Measurements from ENCODE around the gene TCAF1.
"Not testable (repeated sequence)": the region's sequence is repeated elsewhere in the genome, so short reads cannot be mapped to it uniquely, and the experiment has no call there.

The TCAF1 gene

GRCh38 chr7:143846692-143847091, 55.3 kb downstream of the TCAF1 start:
- H3K4me1 ChIP-seq (ENCODE audit: control insufficient read depth, low read length): no peaks in the 10 kb centered on the region
- H3K79me2 ChIP-seq (ENCODE audit: control insufficient read depth, low read length): no peaks in the 10 kb centered on the region
- no peak overlapping the region for H3K4me2 ChIP-seq (ENCODE audit: low read length)
- H3F3A ChIP-seq (ENCODE audit: control insufficient read depth, insufficient read depth): no peaks in the 10 kb centered on the region
- H3K27ac ChIP-seq (ENCODE audit: low read depth, low read length): no peak overlapping the region
- H4K20me1 ChIP-seq (ENCODE audit: control insufficient read depth, insufficient read depth, low read depth, low read length): no peaks in the 10 kb centered on the region
- no peaks in the 10 kb centered on the region for H3K9me2 ChIP-seq (replicated peaks; ENCODE audit: control insufficient read depth, low read length)
- H3K36me3 ChIP-seq (ENCODE audit: control insufficient read depth, low read length): no peaks in the 10 kb centered on the region
- no peaks in the 10 kb centered on the region for H3K27me3 ChIP-seq (ENCODE audit: control insufficient read depth, low read length)
- H3K4me3 ChIP-seq (ENCODE audit: low read length): no peak overlapping the region
- H3K9me3 ChIP-seq (ENCODE audit: control insufficient read depth, insufficient read depth, low read length): no peaks in the 10 kb centered on the region
- TF ChIP-seq CTCF (IDR thresholded peaks at IDR 0.05; ENCODE audit: low read depth, low read length, poor library complexity, severe bottlenecking) (no peak), EZH2phosphoT487 (IDR thresholded peaks at IDR 0.05; ENCODE audit: borderline replicate concordance, low read length) (no peak)

GRCh38 chr7:143841696-143842095, 60.3 kb downstream of the TCAF1 start:
- H3K27ac ChIP-seq (ENCODE audit: low read depth, low read length); H3K4me3 ChIP-seq (ENCODE audit: low read length); H3K9me3 ChIP-seq (ENCODE audit: control insufficient read depth, insufficient read depth, low read length); H3K27me3 ChIP-seq (ENCODE audit: control insufficient read depth, low read length); H3K36me3 ChIP-seq (ENCODE audit: control insufficient read depth, low read length); H3K9me2 ChIP-seq (replicated peaks; ENCODE audit: control insufficient read depth, low read length); H3K79me2 ChIP-seq (ENCODE audit: control insufficient read depth, low read length); H3K4me2 ChIP-seq (ENCODE audit: low read length); H4K20me1 ChIP-seq (ENCODE audit: control insufficient read depth, insufficient read depth, low read depth, low read length); H3K4me1 ChIP-seq (ENCODE audit: control insufficient read depth, low read length); H3F3A ChIP-seq (ENCODE audit: control insufficient read depth, insufficient read depth): not testable (repeated sequence)

- H3K27me3 ChIP-seq (ENCODE audit: control insufficient read depth, low read length); H3K79me2 ChIP-seq (ENCODE audit: control insufficient read depth, low read length); H4K20me1 ChIP-seq (ENCODE audit: control insufficient read depth, insufficient read depth, low read depth, low read length); H3K4me3 ChIP-seq (ENCODE audit: low read length); H3K4me1 ChIP-seq (ENCODE audit: control insufficient read depth, low read length); H3K9me3 ChIP-seq (ENCODE audit: control insufficient read depth, insufficient read depth, low read length); H3K9me2 ChIP-seq (replicated peaks; ENCODE audit: control insufficient read depth, low read length); H3K27ac ChIP-seq (ENCODE audit: low read depth, low read length); H3F3A ChIP-seq (ENCODE audit: control insufficient read depth, insufficient read depth); H3K36me3 ChIP-seq (ENCODE audit: control insufficient read depth, low read length); H3K4me2 ChIP-seq (ENCODE audit: low read length): not testable (repeated sequence)
Observed at GRCh38 chr7:143840062-143840461, 61.9 kb downstream of the TCAF1 start.

GRCh38 chr7:143837223-143837622, 64.8 kb downstream of the TCAF1 start:
- H3K27ac ChIP-seq (ENCODE audit: low read depth, low read length); H3K9me2 ChIP-seq (replicated peaks; ENCODE audit: control insufficient read depth, low read length); H3F3A ChIP-seq (ENCODE audit: control insufficient read depth, insufficient read depth); H4K20me1 ChIP-seq (ENCODE audit: control insufficient read depth, insufficient read depth, low read depth, low read length); H3K9me3 ChIP-seq (ENCODE audit: control insufficient read depth, insufficient read depth, low read length); H3K36me3 ChIP-seq (ENCODE audit: control insufficient read depth, low read length); H3K79me2 ChIP-seq (ENCODE audit: control insufficient read depth, low read length); H3K27me3 ChIP-seq (ENCODE audit: control insufficient read depth, low read length); H3K4me1 ChIP-seq (ENCODE audit: control insufficient read depth, low read length): not testable (repeated sequence)
- Histone ChIP-seq H3K4me3 (ENCODE audit: low read length) (peak overlapping the region; percentile 51; the same call in 1 of the 2 replicates), H3K4me2 (ENCODE audit: low read length) (peak overlapping the region; percentile 46; the same call in 1 of the 2 replicates)
- peak; percentile 27 for TF ChIP-seq CTCF (IDR thresholded peaks at IDR 0.05; ENCODE audit: low read depth, low read length, poor library complexity, severe bottlenecking)

GRCh38 chr7:143836622-143837021, 65.4 kb downstream of the TCAF1 start:
- H3K79me2 ChIP-seq (ENCODE audit: control insufficient read depth, low read length); H3K27ac ChIP-seq (ENCODE audit: low read depth, low read length); H3K4me1 ChIP-seq (ENCODE audit: control insufficient read depth, low read length); H4K20me1 ChIP-seq (ENCODE audit: control insufficient read depth, insufficient read depth, low read depth, low read length); H3K27me3 ChIP-seq (ENCODE audit: control insufficient read depth, low read length); H3K9me2 ChIP-seq (replicated peaks; ENCODE audit: control insufficient read depth, low read length); H3K9me3 ChIP-seq (ENCODE audit: control insufficient read depth, insufficient read depth, low read length); H3F3A ChIP-seq (ENCODE audit: control insufficient read depth, insufficient read depth); H3K36me3 ChIP-seq (ENCODE audit: control insufficient read depth, low read length): not testable (repeated sequence)
- Histone ChIP-seq H3K4me3 (ENCODE audit: low read length) (peak overlapping the region; percentile 59), H3K4me2 (ENCODE audit: low read length) (peak overlapping the region; percentile 48; the same call in 1 of the 2 replicates)

- H3K9me2 ChIP-seq (replicated peaks; ENCODE audit: control insufficient read depth, low read length); H3K9me3 ChIP-seq (ENCODE audit: control insufficient read depth, insufficient read depth, low read length); H3K27ac ChIP-seq (ENCODE audit: low read depth, low read length); H3K79me2 ChIP-seq (ENCODE audit: control insufficient read depth, low read length); H3F3A ChIP-seq (ENCODE audit: control insufficient read depth, insufficient read depth); H3K4me1 ChIP-seq (ENCODE audit: control insufficient read depth, low read length); H3K36me3 ChIP-seq (ENCODE audit: control insufficient read depth, low read length); H4K20me1 ChIP-seq (ENCODE audit: control insufficient read depth, insufficient read depth, low read depth, low read length); H3K27me3 ChIP-seq (ENCODE audit: control insufficient read depth, low read length): not testable (repeated sequence)
- Histone ChIP-seq H3K4me2 (ENCODE audit: low read length) (0 out of 2 replicates have a peak overlapping the region, but pooled peaks have one; percentile 48), H3K4me3 (ENCODE audit: low read length) (peak overlapping the region; percentile 59; the same call in 1 of the 2 replicates)
Observed at GRCh38 chr7:143836088-143836487, 65.9 kb downstream of the TCAF1 start.

GRCh38 chr7:143826578-143826977, 75.4 kb downstream of the TCAF1 start:
- not testable (repeated sequence) for H3K4me1 ChIP-seq (ENCODE audit: control insufficient read depth, low read length); H3K4me2 ChIP-seq (ENCODE audit: low read length); H4K20me1 ChIP-seq (ENCODE audit: control insufficient read depth, insufficient read depth, low read depth, low read length); H3K27ac ChIP-seq (ENCODE audit: low read depth, low read length); H3K9me2 ChIP-seq (replicated peaks; ENCODE audit: control insufficient read depth, low read length); H3K9me3 ChIP-seq (ENCODE audit: control insufficient read depth, insufficient read depth, low read length); H3F3A ChIP-seq (ENCODE audit: control insufficient read depth, insufficient read depth); H3K36me3 ChIP-seq (ENCODE audit: control insufficient read depth, low read length); H3K4me3 ChIP-seq (ENCODE audit: low read length); H3K27me3 ChIP-seq (ENCODE audit: control insufficient read depth, low read length); H3K79me2 ChIP-seq (ENCODE audit: control insufficient read depth, low read length)
